Type B pancreatic cell (in vitro differentiated cells): ENCODE results near the gene ROPN1. TPM values are rescaled to one million over a fixed set of nuclear protein-coding genes. Genes with fewer than 3 reads are reported as not detected.
"Not testable (repeated sequence)": the region's sequence is repeated elsewhere in the genome, so short reads cannot be mapped to it uniquely, and the experiment has no call there.

Experiments used
- DNase-seq: peaks from one replicate; pipeline ENCODE4 v3.0.0; 2021; ENCODE audit warnings: mixed read lengths; ENCODE audit not compliant: unreplicated experiment; ENCODE audit errors: extremely low spot score
- H3K27ac Mint-ChIP-seq: 2 replicates; pipeline ENCODE4 v1.8.0; 2021; ENCODE audit warnings: mild to moderate bottlenecking, mixed read lengths
- H3K27me3 Mint-ChIP-seq: 2 replicates; pipeline ENCODE4 v1.8.0; 2021; ENCODE audit warnings: mixed read lengths
- H3K36me3 Mint-ChIP-seq: 2 replicates; pipeline ENCODE4 v1.8.0; 2021; ENCODE audit warnings: mixed read lengths
- H3K4me1 Mint-ChIP-seq: one replicate; pipeline ENCODE4 v1.8.0; 2021; ENCODE audit warnings: mixed read lengths; ENCODE audit not compliant: unreplicated experiment
- H3K4me3 Mint-ChIP-seq: 2 replicates; pipeline ENCODE4 v1.8.0; 2021; ENCODE audit warnings: mild to moderate bottlenecking, mixed read lengths
- H3K9me3 Mint-ChIP-seq: 2 replicates; pipeline ENCODE4 v1.8.0; 2021; ENCODE audit warnings: mixed read lengths
- CTCF ChIP-seq: fragments of 200-600 bp; sonication (generic); conservative IDR thresholded peaks from 2 replicates; pipeline ENCODE4 v1.5.0; 2021; ENCODE audit warnings: antibody characterized with exemption, mild to moderate bottlenecking
- long read RNA-seq: library from polyadenylated mRNA; unstranded; transcript quantifications from one replicate; pipeline ENCODE4 v2.0.0, GENCODE V29; 2020
- total RNA-seq: library from RNA; stranded (reverse); gene quantifications from 2 replicates; pipeline ENCODE4 v1.2.1, GENCODE V29; 2021; ENCODE audit warnings: low replicate concordance

ROPN1 gene
- not detected in 2 replicates for total RNA-seq
- long read RNA-seq: 0 reads

DNA sequence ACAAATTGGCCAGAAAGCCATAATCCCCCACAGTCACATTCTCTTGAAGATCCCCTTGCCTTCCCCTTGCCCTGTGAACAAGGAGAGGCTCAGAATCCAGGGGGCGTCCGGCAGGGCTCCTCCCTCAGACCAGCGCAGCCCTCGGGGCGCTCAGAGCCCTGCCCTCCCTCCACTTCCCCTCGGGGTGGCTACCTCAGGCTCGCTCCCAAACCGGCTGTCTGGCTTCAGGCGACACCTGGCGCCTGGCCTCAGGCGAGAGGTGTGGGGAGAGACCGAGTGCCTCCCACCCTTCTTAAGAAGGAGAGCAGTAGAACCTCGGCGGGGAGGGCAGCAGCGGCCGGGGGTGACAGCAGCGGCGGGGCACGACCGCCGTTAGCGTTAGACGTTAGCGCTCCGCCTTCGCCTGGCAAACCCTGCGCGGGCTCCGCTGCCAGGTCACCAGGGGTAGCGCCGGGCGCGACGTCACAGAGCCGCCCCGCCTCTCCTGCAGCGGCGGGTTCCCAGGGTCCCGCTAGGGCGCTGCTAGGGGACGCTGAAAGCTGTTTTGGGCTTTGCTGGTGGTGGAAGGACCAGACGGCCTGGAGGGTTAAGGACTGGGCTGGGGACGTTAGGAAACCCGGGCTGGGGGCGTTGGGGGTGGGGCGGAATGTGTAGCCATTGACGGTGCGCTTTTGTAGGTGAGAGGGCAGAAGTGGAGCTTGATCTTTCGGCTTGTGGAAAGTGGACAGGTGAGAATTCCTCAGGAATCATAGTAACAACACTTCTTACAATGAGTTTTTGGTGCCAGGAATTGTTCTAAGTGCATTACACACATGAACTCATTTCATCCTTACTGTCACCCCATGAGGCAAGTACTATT lies at the start of gene ROPN1:
ROPN1 (minus strand) TSS at position 395 of the 859 bp plus-strand sequence. CDS start 11,643 bp downstream, outside the sequence.
- H3K36me3 Mint-ChIP-seq, DNase-seq, H3K9me3 Mint-ChIP-seq, H3K4me1 Mint-ChIP-seq, H3K27ac Mint-ChIP-seq: not testable (repeated sequence)
- Mint-ChIP-seq H3K4me3 (peak within 1 kb of the TSS; percentile 78), H3K27me3 (peaks cover 49% of the 10 kb centered on the region)

- no peak for DNase-seq
- no peaks in the 10 kb centered on the region for H3K9me3 Mint-ChIP-seq
- H3K4me3 Mint-ChIP-seq: no peak overlapping the region
- no peak for TF ChIP-seq CTCF
- H3K4me1 Mint-ChIP-seq: no peaks in the 10 kb centered on the region
- no peak overlapping the region for H3K27ac Mint-ChIP-seq
- no peaks in the 10 kb centered on the region for H3K36me3 Mint-ChIP-seq
- H3K27me3 Mint-ChIP-seq: peaks cover under 1% of the 10 kb centered on the region
These were observed 49.6 kb upstream of the ROPN1 start for GRCh38 chr3:124041553-124041952.

DNA sequence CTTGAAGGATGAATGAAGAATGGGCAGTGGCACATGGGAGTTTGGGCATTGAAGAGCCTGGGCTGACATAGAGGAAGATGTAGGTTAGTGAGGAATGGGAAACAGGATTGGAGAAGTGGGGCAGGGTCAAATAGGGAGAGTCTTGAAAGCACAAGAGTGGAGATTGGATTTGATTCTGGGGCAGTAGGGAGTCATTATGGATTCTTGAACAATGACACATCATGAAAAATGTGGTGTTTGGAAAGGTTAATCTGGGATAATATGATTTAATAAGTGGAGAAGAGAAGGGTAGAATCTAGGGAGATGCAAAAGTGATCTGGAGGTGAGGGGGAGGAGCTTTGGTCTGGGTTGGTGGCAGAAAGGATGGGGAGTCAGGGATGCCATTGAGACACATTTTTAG lies 45.4 kb upstream of the ROPN1 start:
- Mint-ChIP-seq H3K4me1 (peaks cover 15% of the 10 kb centered on the region), H3K9me3 (no peaks in the 10 kb centered on the region), H3K27me3 (peaks cover 20% of the 10 kb centered on the region), H3K4me3 (no peak overlapping the region), H3K27ac (no peak overlapping the region), H3K36me3 (peaks cover 4% of the 10 kb centered on the region)
- DNase-seq: no peak
- TF ChIP-seq CTCF: no peak

DNA sequence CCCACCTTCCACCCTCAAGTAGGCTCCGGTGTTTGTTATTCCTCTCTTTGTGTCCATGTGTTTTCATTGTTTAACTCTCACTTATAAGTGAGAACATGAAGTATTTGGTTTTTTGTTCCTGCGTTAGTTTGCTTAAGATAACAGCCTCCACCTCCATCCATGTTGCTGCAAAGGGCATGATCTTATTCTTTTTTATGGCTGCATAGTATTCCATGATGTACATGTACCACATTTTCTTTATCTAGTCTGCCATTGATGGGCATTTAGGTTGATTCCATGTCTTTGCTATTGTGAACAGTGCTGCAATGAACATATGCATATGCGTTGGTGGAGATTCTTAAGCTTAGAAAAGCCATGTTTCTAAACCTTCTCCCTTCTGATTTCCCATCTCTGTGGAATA lies 44.3 kb upstream of the ROPN1 start:
- H3K27ac Mint-ChIP-seq: not testable (repeated sequence)
- H3K27me3 Mint-ChIP-seq: peaks cover 24% of the 10 kb centered on the region

GRCh38 chr3:124035463-124036121 lies 43.7 kb upstream of the ROPN1 start:
- Mint-ChIP-seq H3K9me3 (no peaks in the 10 kb centered on the region), H3K36me3 (peaks cover 4% of the 10 kb centered on the region), H3K27ac (no peak overlapping the region), H3K4me1 (peaks cover 23% of the 10 kb centered on the region), H3K4me3 (peak overlapping the region; percentile 92), H3K27me3 (peaks cover 26% of the 10 kb centered on the region)
- DNase-seq: no peak
- TF ChIP-seq CTCF: no peak

More for the DNA sequence above, 44.3 kb upstream of the ROPN1 start:
- peaks cover 22% of the 10 kb centered on the region for H3K4me1 Mint-ChIP-seq
- DNase-seq, H3K9me3 Mint-ChIP-seq, H3K36me3 Mint-ChIP-seq: not testable (repeated sequence)
- peak overlapping the region; percentile 5 for H3K4me3 Mint-ChIP-seq

GRCh38 chr3:124034844-124035152 lies 42.9 kb upstream of the ROPN1 start:
- Mint-ChIP-seq H3K4me3 (peak overlapping the region; percentile 92), H3K27ac (peak overlapping the region; percentile 4), H3K36me3 (peaks cover 4% of the 10 kb centered on the region), H3K9me3 (no peaks in the 10 kb centered on the region), H3K4me1 (peaks cover 23% of the 10 kb centered on the region), H3K27me3 (peaks cover 30% of the 10 kb centered on the region)
- no peak for TF ChIP-seq CTCF
- DNase-seq: no peak
